ENCODE results near the gene DAPK1.

Gene DAPK1

DNA sequence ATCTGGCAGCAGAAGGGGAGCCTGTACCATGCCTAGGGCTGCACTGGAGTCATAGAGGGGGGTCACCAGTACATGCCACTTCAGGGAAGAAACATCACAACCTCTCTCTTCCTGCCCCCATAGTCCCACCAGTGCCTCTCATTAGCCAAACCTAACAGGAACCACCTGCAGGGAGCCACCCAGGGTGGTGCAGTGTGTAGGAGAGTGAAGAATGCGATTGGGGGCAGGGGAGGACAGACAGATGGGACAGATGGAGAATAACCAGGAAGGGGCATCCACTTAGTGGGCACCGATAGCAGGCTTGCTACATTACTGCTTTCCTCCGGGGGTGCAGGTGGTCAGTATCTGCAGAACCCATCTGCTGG lies 19.2 kb downstream of the DAPK1 start:
- FAIRE-seq (no peak), DNase-seq (ENCODE audit: low spot score) (no peak)

DNA sequence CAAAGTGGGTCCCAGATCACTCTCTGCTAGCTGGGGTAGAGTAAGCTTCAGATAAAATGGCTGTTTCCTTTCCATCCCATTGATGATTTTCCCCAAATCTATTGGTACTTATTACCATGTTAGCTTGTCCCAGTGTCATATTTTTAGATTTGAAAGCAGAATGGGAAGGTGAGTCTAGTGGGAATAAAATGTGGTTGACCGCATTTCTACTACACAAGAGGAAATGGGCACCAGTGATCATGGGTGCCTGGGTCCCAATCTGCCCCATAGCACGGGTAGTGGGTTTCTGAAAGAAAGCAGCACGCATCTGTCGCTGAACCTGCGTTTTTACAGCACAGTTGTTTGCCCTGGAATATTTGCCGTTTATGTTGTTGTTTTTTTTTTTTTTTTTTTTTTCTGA lies 20.1 kb downstream of the DAPK1 start:
- DNase-seq (ENCODE audit: low spot score) = no peak
- no peak for FAIRE-seq

DNA sequence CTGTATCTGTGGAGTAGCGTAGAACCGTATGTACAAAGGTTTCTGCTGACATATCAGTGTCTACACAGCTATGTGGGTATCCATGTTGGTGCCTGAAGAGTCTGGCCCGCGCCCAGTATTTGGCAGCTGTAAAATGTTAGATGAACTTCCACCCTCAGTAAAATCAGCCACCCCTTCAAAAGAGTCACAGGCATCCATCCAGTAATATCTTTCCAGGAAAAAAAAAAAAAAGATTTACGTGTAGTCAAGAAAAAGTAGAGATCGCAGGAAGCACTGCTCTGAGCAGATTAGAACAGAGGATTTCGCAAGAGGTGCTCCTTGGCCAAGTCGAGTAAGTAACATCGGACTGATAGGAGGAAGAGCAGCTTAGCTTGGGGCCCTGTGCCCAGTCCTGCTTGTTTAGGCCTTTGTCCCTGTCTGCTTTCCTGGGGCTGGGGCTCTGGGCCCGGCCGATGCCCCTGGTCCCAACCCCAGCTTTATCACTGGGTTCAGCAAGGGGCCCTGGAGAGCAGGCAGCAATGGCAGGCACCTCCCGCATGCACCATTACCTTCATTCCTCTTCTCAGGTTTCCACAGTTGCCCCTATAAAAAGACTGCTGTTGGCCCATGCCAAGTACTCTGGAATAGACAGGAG lies 21.2 kb downstream of the DAPK1 start:
- no peak for DNase-seq (ENCODE audit: low spot score)
- no peak for FAIRE-seq

DNA sequence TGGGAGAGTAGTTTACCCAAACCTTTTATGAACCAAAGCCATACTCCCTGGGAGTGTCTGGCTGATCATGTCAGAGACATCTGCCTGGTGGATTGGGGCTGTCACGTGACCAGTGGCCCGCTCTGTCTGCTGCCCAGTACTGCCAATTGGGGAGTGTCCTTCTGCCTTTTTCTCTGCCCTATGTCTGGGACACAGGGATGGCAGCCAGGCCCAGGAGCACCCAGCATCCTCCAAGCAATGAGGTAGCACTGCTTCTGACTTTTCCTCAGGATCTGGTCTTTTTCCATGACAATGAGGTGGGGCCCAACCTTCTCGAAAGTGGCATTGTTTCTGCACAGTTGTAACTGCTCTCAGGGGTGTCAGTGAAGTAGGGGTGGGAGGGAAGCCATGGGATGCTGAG lies 21.8 kb downstream of the DAPK1 start:
- FAIRE-seq (no peak), DNase-seq (ENCODE audit: low spot score) (no peak)

DNA sequence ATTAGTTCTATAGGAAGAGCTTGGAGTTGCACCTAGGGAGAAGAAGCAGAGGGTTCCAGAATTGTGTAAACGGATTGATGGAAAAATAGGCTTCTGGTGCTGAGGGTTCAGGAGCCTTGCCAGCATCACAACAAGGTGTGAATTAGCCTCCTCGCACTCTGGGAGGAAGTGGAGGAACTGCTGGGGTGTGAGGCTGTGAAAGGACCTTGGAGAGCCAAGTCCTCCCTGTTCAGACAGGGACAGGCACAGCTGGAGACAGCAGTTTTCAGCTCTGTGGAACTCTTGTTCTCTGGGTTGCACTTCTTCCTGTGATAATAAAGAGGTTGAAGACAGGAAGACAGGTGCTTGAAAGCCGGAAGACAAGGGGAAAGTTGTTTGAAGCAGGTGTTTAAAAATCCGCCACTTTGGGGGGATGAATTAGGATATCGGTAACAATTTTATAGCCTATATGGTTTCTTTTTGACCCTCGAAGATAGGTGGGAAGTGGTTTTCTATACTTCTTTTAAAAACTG lies 22.6 kb downstream of the DAPK1 start:
- FAIRE-seq (no peak), DNase-seq (ENCODE audit: low spot score) (no peak)

DNA sequence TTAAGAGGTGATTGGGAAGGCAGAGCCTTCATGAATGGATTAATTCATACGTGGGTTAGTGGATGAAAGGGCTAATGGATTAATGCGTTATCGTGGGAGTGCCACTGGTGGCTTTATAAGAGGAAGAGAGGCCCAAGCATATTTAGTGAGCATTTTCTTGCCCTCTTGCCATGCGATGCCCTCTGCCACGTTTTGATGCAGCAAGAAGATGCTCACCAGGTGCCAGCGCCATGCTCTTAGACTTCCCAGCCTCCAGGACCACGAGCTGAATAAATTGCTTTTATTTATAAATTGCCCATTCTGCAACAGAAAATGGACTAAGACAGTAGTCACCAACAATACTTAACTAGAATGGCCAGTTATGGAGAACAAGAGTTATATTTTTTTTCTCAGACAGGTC lies 24.2 kb downstream of the DAPK1 start:
- FAIRE-seq (no peak), DNase-seq (ENCODE audit: low spot score) (no peak)

DNA sequence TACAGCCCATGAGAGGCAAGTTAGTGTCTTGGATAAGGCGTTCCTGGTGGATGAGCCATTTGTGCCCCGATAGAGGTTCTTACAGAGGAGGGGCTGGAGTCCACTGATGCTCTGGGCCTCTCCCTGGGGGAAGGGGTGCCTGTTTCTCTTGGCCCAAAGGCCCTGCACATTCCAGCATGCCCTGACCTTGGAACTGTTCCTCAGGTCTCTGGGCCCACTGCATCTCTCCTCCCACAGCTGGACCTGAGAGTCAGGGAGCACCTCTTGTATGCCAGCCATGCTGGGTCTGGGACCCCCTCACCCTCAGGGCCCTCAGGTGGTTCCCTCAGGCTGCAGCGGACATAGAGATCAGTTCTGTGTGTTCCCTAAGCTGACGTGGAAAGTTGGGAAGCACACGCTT lies 26.4 kb downstream of the DAPK1 start:
- FAIRE-seq (no peak), DNase-seq (ENCODE audit: low spot score) (no peak)

DNA sequence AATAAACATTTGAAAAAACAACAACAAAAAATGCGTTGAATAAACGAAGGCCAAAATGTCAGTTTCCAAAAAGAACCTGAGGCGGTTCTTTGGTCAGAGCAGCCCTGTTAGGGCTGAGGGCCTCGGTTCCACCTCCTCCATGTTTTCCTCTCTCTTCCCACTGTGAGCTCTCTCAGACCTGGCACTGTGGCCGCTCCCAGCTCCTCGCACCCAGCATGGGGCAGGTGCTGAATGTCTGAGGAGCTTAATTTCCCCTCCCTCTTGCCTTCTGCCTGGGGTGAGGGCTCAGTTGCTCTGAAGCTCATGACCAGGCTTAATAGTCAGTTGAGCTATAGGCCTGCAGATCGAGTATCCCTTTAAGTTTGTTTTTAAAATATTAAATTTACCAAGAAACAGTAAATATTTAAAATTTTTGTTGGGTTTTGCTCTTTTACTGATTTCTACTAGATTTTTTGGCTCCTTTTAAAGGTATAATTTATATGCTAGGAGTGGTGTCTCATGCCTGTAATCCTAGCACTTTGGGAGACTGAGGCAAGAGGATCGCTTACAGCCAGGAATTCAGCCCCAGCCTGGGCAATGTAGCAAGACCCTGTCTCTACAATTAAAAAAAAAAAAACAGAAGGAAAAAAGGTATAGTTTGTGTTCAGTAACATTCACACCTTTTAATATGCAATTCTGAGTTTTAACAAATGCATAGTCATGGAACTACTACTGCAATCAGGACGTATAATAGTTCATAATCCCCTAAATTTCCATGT lies 28.1 kb downstream of the DAPK1 start:
- DNase-seq (ENCODE audit: low spot score) (no peak), FAIRE-seq (no peak)

DNA sequence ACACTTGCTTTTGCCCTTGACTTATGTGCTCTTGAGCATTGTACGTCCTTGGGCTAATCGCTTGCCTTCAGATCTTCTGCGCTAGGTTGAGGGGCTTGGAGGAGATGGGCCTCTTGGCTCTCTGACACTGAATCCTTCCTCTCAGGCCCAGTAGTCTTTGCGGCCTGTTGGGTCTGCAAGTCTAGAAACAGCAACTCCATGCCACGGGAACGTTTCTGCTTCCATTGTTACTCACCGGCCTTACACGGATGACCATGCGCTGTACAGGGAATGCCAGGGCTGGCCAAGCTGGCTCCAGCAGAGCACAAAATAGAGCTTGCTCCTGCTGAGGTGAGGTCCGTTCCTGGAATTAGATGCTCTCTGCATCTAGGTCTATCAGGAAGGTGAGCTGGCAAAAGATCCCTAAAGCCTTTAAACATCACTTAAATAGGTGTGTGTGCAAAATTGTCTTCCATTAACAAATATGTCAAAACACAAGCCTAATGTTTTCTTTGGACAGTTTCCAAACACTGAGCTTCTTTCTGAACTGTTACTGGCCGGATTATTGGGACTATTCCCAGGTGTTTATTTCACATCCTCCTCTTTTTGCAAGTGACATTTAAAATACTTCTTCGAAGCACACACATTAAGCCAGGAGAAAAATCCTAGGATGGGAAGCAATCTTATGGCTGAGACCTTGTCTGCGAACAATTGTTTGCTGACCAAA lies 29.7 kb downstream of the DAPK1 start:
- no peak for FAIRE-seq

DNA sequence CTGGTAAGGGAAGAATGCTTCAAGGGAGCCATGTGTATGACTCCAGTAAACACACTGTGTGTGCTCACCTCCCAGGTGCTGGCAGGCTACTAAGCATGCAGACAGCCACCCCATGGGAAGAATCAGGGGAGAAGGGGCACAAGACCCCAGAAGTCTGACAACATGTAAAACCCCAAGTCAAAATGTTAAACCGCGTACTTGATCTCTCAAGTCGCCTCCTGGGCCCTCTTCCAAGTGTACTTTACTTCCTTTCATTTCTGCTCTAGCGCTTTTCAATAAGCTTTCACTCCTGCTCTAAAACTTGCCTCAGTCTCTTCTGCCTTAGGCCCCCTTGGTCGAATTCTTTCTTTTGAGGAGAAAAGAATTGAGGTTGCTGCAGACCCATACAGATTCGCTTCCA lies 31.3 kb downstream of the DAPK1 start:
- no peak for FAIRE-seq

More for the DNA sequence above, 29.7 kb downstream of the DAPK1 start:
- no peak for DNase-seq (ENCODE audit: low spot score)

DNA sequence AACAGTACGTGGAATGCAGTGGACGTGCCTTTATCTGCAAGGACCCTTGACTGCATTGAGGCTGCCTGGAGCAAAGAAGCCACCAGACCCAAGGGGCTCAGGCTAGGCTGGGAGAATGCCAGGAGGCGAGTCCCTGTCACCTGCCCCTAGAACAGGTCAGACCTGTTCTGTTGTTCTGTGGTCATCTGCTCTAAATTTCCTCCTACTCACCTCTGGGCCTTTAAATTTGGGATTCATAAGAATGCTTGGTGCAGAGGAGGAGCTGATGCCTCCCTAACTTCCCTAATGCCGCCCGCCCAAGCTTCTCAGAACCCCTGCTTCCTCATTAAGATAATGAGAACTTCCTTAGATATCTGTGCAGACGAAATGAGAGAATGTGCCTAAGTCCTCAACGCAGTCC lies 32.0 kb downstream of the DAPK1 start:
- DNase-seq (ENCODE audit: low spot score) (no peak), FAIRE-seq (no peak)

More for the DNA sequence above, 31.3 kb downstream of the DAPK1 start:
- DNase-seq (ENCODE audit: low spot score) = no peak

DNA sequence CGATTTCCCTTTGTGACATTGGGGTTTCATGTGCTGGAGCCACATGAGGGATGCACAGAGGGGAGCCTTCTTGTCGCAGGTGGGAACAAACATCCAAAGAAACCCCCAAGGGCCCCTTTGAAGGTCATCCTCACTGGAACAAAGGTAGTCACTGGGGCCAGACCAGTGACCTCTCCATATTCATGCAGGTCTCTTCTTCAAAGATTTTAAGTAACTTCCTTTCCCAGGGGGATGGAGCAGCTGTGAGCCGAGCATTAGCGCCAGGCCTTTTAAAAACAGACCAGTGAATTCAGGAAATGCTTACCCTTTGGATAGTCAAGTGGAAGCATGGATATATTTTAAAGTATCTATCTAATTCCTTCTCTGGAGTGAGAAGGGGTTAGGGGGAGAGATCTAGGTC lies 33.0 kb downstream of the DAPK1 start:
- DNase-seq (ENCODE audit: low spot score) (no peak), FAIRE-seq (no peak)

DNA sequence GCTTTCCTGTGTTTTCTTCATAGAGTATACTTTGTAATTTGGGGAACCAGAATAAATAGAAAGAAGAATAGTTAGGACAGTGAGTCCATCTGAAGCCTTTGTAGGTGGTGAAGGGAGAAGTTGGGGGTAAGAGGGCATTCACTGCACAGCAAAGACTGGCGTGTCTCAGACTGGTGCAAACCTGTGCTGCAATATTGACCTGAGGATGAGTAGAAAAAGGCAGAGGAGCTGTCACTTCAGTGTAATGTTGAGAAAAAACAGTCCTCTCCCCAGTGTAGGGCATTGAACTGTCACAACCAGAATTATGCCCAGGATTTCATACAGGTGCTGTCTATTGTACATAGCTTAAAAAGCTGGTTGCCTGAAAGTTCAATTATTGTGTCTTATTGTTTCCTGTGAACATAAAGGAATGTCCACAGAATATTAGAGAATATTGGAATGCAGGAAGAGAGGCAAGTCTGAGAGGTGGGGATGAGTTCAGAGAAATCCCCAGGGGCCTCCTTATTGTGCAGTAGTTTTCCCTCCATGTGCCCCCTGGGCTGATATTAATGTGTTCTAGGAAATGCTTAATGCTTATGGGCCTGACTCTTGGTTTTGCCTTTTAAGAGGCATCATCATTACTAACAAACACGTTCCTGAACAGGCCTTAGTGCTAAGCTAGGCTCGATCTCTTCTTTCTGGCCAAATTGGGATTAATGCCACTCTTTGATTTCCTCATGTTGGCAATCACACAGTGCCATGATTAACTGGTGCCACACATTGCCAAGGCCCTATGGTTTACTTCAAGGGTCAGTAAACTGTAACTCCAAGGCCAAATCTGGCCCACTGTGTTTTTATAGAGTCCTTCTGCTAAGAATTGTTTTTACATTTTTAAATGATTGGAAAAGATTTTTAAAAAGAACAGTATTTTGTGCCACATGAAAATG lies 34.0 kb downstream of the DAPK1 start:
- FAIRE-seq = no peak
- DNase-seq (ENCODE audit: low spot score) = no peak

DNA sequence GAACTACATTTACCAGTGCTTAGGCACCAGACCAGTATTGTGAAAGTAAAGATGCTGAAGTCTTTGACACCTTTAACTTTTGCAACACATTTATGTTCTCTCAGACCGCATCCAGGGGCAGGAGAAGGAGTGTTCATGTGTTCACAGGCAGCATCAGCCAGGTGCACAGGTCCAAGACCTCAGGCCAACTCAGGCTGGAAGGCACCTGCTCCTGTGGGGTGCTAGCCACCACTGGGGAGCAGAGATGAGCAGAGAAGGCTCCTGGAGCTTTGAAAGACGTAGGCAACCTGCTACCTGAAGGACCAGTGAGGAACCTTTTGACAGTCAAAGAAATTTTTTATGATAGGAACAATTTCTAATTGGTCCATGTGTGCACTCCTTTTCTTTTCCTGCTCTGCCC lies 35.6 kb downstream of the DAPK1 start:
- DNase-seq (ENCODE audit: low spot score) (no peak), FAIRE-seq (no peak)

DNA sequence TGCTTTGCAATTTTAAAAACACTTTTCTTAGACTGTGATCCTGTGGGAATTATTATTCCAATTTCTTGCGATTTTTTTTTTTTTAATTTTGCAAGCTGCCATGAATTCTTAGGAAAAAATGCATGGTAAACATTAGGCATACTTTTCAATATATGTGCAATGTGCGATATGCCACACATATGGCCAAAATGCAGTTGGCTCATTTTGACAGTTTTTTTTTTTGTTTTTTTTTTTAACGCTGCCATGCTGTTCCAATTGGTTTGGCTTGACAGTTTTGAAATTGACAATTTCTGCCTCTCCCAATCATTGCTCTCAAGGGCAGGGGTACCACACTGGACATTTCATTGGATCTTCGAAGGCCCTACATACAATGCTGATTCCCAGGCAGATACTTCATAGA lies 36.4 kb downstream of the DAPK1 start:
- no peak for FAIRE-seq
- DNase-seq (ENCODE audit: low spot score) = no peak

DNA sequence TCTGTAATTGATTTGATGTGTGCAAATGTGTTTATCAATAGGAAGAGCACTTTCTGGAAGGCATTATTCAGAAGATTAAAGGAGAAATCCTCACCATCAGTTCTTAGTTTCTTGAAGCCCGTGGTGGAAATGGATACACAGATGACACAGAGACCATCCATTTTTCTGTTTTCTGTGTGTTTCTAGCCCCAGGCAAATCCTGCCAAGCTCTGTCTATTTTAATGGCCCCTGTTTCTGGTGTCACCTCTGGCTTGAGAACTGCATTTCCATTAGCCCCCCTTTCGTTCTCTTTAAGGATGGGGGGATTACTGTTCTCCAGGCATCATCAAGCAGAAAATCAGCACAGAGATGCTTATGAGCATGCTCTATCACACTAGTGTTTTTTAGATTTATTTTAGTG lies 37.3 kb downstream of the DAPK1 start:
- FAIRE-seq (no peak), DNase-seq (ENCODE audit: low spot score) (no peak)

DNA sequence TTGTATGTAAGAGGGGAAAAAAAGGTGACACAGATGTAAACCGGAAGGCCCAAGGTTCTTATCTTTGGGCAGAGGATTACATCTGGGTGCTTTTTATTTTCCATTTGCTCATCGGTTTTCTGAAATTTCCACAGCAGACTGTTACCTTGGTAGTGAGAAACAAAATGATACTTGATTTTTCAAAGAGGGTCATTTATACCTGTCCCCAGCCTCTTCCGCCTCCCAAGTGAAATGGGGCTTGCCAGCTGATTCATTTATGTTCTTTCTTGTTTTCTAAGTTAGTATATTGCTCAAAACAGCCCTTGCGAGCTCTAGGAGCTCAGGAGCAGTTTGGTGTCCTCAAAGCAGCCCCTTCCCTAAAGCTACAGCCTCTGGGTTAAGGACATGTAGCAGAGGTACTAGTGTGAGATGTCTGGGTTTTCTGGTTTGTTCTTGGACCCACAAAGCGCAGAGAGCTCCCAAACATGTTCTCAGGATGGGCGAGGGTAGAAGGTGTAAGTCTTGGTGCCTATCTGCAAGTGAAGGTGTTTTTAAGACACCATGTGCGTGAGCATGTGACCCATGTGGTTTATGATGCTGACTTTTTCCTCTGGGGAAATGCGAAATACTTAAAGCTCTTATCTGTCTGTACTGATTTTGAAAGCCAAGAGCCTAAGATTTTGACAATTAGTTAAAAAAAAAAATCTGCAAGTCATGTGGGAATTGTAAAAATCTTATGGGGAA lies 38.3 kb downstream of the DAPK1 start:
- DNase-seq (ENCODE audit: low spot score) (no peak), FAIRE-seq (no peak)

DNA sequence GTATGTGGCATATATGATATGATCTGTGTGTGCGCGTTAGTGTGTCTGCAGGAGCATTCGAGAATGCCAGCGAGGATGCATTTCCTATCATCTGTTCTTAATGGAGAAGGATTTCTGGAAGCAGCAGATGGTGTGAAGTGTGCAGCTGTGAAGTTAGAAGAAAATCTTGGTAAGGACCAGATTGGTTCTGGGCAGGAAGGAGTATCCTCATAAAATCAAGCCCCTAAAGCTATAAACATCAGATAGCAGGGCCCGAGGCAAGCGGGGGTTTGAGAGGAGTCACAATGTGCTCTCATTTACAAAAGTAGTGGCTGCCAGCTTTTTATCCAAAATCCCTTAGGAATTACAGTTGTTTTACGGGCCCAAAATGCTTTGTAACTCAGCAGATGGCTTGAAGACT lies 40.0 kb downstream of the DAPK1 start:
- DNase-seq (ENCODE audit: low spot score) (no peak), FAIRE-seq (no peak)

DNA sequence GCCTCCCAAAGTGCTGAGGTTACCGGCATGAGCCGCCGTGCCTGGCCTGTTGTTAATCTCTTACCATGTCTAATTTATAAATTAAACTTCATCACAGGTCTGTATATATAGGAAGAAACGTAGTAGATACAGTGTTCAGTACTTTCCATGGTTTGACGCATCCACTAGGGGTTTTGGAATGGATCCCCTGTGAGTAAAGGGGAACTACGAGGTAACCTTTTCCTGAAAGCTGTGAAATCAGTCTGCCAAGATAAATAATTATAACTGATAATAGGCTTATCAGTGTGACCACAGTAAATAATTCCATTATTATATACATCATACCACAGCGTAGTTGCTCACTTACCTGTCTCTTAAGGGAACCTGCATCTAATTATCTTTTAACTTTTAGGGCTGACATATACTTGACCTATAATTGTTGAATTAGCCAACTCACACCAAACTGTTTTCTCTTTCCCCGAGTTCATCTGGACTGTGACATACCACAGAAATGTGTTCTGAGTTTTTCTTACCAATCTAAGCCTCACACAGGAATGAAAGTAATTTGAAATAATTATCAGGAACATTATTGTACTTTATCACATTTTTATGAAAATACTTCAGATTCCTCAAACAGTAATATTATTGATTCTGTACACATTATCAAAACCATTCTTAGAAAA lies 42.9 kb downstream of the DAPK1 start:
- FAIRE-seq (no peak), DNase-seq (ENCODE audit: low spot score) (no peak)

DNA sequence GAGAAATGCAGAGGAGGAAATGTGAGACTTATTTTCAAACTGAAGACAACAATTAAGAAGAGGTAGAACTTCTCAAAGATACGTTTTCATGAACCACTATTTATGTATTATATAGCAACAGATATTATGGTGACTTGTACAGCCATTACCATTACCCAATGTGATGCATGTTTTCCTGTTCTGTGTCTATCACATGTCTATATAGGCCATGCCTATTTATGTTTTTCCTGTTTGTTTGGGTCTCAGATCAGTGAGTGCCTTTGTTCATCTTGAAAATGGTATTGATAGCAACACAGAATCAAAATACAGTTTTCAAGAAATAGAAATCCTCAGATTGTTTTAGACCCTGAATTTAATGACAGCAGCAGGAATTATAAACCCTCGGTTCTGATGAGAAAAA lies 44.0 kb downstream of the DAPK1 start:
- DNase-seq (ENCODE audit: low spot score) (no peak), FAIRE-seq (no peak)

Measured in urothelium cell line (cell line).